SH-SY5Y (cell line): ENCODE measurements around the gene LTBP1.

Experiments used
- GATA2 ChIP-seq: IDR thresholded peaks from 2 replicates; pipeline ENCODE4 v1.6.1; 2011; ENCODE audit warnings: mild to moderate bottlenecking, low read depth, low read length
- GATA3 ChIP-seq: IDR thresholded peaks from 2 replicates; pipeline ENCODE4 v1.6.1; 2011; ENCODE audit warnings: low read depth, mild to moderate bottlenecking, low read length, moderate library complexity

GRCh38 chr2:33197198-33197938, 250.6 kb downstream of the LTBP1 start:
- TF ChIP-seq GATA2 (no peak), GATA3 (no peak)
